Fibroblast of skin of left quadriceps (primary cell): ENCODE results near the gene DNAH17.

Experiments used
- DNase-seq, 2 experiments: peaks; one replicate each; pipeline ENCODE4 v3.0.0-alpha.2; 2013; ENCODE audit warnings: low read depth in 2 of 2

The DNAH17 gene

DNA sequence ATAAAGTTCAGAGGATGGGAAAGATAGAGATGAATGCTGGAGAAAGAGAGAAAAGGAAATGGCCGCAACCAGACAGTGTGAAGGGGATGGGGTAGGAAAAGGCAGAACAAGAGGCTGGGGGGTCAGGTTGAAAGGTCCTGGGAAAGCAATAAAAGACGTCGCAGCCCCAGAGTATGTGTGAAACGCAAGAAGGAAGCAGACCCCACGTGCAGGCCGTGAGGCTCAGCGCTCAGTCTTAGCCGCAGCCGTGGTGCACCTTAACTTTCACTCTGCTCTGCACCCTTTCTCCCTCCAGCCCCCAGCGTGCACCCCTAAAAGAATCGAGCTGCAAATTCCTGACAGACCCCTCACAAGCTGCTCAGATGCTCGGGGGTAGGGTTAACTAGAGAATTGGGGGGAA, 1.9 kb downstream of the DNAH17 start:
- no peak for DNase-seq

- DNase-seq: no peak
Measured at GRCh38 chr17:78573955-78574354, 3.2 kb downstream of the DNAH17 start.

DNA sequence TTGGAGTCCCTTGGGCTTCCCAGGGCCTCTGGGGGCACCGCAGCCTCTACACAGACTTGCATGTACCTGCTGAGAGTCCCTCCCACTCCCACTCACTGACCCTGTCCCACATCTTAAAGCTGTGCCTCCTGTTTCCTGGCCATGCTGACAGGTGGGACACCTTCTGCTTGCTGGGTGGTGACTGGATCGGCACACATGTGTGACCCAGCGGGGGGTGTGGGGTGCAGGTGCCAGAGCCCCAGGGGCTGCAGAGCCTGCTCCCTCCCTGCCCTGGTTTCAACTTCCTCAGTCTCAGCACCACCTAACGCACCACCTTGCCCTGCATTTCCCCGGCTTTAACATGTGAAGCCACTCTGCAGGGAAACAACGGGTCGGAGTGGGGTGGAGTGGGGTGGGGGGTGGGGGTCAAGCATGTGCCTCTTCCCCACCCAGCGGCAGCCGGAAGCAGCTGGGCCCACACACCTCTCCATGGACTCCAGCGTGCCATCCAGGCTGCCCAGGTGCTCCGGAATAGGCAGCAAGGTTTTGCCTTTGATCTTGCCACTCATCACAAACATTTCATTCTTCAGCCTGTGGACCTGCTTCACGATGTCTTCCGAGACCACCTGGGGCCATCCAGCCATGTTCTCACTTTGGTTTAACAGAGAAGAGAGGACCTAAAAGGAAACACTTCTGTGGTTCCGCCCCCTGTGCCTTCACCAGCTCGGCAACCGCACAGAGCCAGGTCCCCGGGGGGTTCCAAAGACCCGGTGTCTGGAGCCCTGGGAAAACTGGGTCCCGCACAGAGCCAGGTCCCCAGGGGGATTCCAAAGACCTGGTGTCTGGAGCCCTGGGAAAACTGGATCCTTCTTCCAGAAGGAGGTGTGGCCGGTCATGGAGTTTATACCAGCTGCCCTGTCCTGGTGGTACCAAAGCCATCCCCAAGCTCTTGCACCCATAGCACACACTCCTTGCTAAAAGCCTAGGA, 4.7 kb downstream of the DNAH17 start:
- no peak for DNase-seq

- no peak for DNase-seq
Measured at GRCh38 chr17:78571329-78571728, 5.9 kb downstream of the DNAH17 start.

- DNase-seq: no peak
Measured at GRCh38 chr17:78568494-78569115, 8.6 kb downstream of the DNAH17 start.

- DNase-seq: no peak
Measured at GRCh38 chr17:78567991-78568390, 9.2 kb downstream of the DNAH17 start.

- DNase-seq: no peak
Measured at GRCh38 chr17:78566947-78567346, 10.2 kb downstream of the DNAH17 start.

DNA sequence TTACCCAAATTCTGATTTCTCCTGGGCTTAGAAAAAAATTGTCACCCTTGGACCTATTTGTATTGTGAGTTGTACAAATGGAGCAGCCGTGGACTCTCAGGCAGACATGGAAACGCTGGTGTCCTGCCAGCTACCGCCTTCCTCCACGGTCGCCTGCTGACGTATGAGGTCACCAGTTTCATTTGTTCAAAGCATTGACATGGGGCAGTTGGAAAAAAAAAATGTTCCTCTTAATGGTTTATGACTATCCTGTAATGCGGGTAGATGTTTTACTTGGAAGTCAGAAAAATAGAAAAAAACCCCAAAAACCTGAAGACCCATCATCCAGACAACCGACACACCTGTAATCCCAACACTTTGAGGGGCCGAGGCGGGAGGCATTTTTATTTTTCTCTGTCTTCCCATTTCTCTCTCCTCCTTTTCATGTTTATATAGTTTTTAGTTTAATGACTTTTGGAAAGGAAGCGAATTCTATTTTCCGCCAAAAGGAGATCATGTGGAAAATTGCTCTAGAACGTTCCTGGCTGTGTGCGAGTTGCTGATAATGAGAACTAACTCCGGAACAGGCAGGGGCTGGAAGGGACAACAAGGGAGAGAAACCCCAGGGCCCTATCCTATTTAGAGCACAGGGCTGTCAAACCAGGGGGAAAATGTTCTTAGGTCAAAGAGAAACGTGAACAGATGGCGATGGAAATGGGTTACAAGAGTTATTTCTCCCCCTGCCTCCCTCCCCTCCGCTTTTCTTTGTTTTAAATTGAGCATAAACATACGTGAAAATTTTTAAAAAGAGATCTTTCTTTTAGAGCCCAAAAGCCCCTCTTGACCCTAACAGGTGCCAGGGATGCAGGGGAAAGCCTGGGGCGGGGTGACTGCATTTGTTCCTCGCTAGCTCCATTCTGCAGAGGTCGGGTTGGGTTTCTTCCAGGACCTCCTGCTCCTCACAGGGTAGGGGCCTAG, 13.7 kb downstream of the DNAH17 start:
- DNase-seq: no peak

GRCh38 chr17:78562734-78563133, 14.5 kb downstream of the DNAH17 start:
- DNase-seq: no peak

DNA sequence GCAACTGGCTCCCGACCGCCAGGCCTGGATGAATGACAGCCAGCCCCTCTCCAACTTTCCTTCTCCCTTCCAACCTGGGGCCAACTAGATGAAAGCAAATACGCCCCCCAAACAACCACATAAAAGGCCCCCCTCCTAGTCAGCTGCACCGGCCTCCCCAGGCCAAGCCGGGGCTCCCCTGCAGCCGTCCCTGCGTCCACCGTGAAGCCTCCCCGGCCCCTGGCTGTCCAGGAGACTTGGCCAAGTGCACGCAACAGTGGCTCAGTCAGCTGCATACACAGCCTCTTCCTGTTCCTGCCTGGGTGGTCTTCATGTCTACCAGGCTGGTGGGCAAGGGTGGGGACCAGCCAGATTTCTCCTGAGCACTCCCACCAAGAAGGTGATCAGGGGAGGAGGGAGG, 16.0 kb downstream of the DNAH17 start:
- DNase-seq: no peak

DNA sequence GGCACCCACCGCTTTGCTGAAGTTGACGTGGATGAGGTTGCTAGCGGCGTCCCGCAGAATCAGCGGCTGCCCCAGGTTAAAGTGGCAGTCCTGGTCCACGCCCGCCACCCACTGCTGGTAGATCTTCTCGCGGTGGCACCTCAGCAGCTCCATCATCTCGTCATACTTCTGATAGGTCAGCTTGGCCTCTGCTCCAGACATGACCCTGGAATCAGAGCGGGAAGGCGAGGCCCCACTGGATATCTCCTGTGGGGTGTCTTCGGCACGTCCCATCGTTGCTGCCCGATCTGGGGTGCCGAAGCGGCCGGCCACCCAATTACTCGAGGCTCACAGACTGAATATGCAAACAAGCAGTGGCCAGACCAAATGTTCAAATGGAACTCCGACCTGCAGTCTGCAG, 16.5 kb downstream of the DNAH17 start:
- no peak for DNase-seq

DNA sequence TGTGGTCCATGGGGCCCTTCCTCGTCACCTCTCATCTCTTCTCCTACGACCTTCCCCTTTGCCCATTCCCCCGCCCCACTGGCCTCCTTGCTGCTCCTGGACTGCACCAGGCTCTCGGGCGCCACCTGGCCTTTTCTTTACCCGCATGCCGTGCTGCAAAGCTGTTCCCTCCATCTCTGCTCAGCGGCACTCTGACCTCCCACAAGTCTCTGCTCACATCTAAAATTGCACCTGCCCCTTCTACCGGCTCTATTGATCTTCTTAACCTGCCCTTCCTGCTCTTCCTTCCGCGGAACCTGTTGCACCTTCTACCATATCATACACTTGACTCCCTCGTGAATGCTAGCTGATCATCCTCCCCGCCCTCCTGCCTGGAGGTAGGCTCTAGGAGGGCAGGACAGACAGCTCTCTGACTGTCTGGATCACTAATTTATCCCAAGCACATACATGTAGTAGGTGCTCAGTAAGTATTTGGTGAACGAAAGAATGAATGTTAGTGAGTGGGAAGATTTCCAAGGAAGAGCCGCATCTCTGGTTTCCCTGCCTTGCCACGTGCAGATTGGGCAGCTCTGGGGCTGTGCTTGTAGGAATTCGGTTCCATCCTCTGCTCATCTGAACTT, 17.3 kb downstream of the DNAH17 start:
- no peak for DNase-seq

DNA sequence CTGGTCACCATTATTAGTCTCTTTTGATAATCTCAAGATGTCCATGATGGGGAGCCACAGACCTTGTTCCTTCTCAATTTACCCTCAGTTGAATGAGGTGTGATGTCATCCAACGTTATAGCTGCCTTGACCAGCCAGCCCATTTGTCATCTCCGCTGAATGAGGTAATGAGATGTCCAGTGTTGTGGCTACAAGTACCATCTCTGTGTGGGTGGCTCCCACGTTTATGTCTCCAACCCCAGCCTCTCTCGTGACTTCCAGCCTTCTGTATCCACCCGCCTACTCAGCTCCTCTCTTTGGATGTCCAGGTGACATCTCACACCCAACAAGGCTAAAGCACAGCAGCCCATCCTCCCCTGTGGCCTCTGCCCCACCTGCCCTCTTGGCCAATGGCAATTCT, 18.2 kb downstream of the DNAH17 start:
- DNase-seq: no peak

DNA sequence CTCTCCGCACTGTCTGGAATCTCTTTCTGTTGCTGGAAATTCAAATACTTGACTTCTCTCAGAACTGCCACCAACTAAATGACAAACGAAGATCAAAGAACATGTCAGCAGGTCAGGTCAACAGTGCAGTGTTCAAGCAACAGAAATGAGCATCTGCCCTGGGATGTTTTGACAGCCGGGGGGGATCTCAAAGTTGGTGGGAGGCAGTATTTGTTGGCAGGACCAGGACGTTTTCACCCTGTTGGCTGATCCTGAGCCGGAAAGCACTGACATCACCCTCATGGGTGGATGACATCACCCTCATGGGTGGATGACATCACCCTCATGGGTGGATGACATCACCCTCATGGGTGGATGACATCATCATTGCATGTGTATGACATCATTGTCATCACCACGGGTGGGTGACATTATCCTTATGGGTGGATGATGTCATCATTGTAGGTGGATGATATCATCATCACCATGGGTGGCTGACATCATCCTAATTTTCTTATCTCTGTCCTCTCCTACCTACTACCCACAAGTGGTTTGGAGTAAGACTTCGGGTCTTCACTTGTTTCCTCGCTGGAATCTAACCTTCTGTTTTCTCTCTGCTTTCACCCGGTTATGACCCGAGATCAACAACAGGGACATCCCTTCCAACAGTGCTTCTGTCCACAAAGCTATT, 18.9 kb downstream of the DNAH17 start:
- no peak for DNase-seq

- peak in 1 of 2 experiments; percentile 18 for DNase-seq
Measured at GRCh38 chr17:78557598-78558039, 19.6 kb downstream of the DNAH17 start.

DNA sequence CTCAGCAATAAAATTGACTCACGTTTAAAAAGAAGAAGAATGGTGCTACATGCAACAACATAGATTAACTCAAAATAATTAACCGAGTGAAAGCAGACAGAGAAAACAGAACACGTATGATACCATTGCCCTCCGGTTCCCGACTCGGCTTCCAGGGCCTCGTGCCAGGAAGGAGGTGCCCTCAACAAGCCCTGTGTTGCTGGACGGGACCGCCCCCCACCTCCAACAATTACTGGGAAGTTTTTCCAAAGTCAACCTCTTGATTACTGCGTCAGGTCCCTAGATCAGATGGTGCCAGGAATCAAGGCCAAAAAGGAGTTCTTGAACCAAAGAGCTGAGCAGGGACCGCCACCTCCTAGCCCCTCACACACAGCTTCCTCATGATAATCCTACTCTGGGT, 20.4 kb downstream of the DNAH17 start:
- DNase-seq: no peak

- DNase-seq: no peak
Measured at GRCh38 chr17:78555746-78556401, 21.3 kb downstream of the DNAH17 start.

DNA sequence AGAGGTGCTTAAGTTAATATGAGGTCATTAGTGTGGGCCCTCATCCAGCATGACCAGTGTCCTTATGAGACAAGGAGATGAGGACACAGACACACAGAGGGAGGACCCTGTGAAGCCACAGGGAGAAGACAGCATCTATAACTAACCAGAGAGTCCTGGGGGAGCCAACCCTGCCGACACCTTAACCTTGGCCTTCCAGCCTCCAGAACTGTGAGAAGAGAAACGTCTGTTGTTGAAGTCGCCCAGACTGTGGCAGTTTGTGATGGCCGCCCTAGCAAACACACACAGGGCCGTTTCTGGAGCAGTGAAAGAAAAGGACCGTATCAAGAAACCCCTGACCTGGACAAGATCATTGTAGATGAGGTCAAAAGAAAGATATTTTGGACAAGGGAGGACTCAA, 26.7 kb downstream of the DNAH17 start:
- DNase-seq: no peak

GRCh38 chr17:78548725-78549124, 28.5 kb downstream of the DNAH17 start:
- no peak for DNase-seq

DNA sequence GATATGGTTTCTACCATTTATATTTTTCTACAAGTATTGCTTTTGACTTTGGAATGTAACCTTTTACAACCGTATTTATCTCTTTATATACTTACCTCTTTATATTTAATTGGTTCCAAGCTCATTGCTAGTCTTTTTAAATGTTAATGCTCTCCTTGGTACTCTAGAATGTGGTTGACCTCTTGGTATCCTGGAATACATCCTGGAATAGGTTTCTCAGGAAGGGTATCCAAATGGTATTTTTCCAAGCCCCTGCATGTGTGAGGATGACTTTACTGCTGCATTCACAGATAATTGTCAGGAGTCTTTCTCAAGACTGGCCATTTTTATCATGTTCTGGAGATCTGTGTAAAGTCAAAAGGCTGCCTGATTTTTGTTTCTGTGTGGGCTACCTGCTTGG, 30.2 kb downstream of the DNAH17 start:
- no peak for DNase-seq
